Type B pancreatic cell (in vitro differentiated cells): ENCODE measurements around the gene CHD6. TPM values are rescaled to one million over a fixed set of nuclear protein-coding genes. Genes with fewer than 3 reads are reported as not detected.

Source experiments
- DNase-seq: peaks from one replicate; pipeline ENCODE4 v3.0.0; 2021; ENCODE audit warnings: mixed read lengths; ENCODE audit not compliant: unreplicated experiment; ENCODE audit errors: extremely low spot score
- H3K27ac Mint-ChIP-seq: 2 replicates; pipeline ENCODE4 v1.8.0; 2021; ENCODE audit warnings: mild to moderate bottlenecking, mixed read lengths
- H3K27me3 Mint-ChIP-seq: 2 replicates; pipeline ENCODE4 v1.8.0; 2021; ENCODE audit warnings: mixed read lengths
- H3K36me3 Mint-ChIP-seq: 2 replicates; pipeline ENCODE4 v1.8.0; 2021; ENCODE audit warnings: mixed read lengths
- H3K4me1 Mint-ChIP-seq: one replicate; pipeline ENCODE4 v1.8.0; 2021; ENCODE audit warnings: mixed read lengths; ENCODE audit not compliant: unreplicated experiment
- H3K4me3 Mint-ChIP-seq: 2 replicates; pipeline ENCODE4 v1.8.0; 2021; ENCODE audit warnings: mild to moderate bottlenecking, mixed read lengths
- H3K9me3 Mint-ChIP-seq: 2 replicates; pipeline ENCODE4 v1.8.0; 2021; ENCODE audit warnings: mixed read lengths
- total RNA-seq: library from RNA; stranded (reverse); gene quantifications from 2 replicates; pipeline ENCODE4 v1.2.1, GENCODE V29; 2021; ENCODE audit warnings: low replicate concordance
- TF ChIP-seq, protein P1 (sequence below): fragments of 200-600 bp; sonication (generic); conservative IDR thresholded peaks from 2 replicates; pipeline ENCODE4 v1.5.0; 2021; ENCODE audit warnings: antibody characterized with exemption, mild to moderate bottlenecking

CHD6 gene
- total RNA-seq, 1 donor from 2014 or later = 72.6 TPM

DNA sequence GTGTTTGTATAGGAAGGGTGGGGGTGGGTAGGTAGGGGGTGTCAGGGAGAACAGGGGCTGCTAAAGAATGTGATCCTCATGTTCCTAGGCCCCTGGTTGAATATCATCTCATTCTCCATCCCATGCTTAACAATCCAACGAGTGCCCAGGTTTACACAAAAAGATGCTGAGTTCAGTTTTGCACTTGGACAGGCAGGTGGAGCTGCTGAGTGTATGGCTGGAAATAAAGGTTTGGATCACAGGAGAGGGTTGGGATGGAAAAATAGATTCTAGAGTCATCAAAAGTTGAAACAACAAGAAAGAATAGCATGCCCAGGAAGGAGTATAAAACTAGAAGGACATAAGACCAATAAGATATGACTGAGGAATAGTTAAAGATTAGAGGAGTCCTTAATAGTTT is 14.2 kb downstream of the CHD6 start:
- H3K27me3 Mint-ChIP-seq = no peaks in the 10 kb centered on the region
- peaks cover 30% of the 10 kb centered on the region for H3K36me3 Mint-ChIP-seq
- TF ChIP-seq, protein P1, sequence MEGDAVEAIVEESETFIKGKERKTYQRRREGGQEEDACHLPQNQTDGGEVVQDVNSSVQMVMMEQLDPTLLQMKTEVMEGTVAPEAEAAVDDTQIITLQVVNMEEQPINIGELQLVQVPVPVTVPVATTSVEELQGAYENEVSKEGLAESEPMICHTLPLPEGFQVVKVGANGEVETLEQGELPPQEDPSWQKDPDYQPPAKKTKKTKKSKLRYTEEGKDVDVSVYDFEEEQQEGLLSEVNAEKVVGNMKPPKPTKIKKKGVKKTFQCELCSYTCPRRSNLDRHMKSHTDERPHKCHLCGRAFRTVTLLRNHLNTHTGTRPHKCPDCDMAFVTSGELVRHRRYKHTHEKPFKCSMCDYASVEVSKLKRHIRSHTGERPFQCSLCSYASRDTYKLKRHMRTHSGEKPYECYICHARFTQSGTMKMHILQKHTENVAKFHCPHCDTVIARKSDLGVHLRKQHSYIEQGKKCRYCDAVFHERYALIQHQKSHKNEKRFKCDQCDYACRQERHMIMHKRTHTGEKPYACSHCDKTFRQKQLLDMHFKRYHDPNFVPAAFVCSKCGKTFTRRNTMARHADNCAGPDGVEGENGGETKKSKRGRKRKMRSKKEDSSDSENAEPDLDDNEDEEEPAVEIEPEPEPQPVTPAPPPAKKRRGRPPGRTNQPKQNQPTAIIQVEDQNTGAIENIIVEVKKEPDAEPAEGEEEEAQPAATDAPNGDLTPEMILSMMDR = no peak
- H3K27ac Mint-ChIP-seq = no peak overlapping the region
- H3K4me1 Mint-ChIP-seq = peaks cover 14% of the 10 kb centered on the region
- peaks cover 29% of the 10 kb centered on the region for H3K9me3 Mint-ChIP-seq
- no peak overlapping the region for H3K4me3 Mint-ChIP-seq
- DNase-seq = no peak

DNA sequence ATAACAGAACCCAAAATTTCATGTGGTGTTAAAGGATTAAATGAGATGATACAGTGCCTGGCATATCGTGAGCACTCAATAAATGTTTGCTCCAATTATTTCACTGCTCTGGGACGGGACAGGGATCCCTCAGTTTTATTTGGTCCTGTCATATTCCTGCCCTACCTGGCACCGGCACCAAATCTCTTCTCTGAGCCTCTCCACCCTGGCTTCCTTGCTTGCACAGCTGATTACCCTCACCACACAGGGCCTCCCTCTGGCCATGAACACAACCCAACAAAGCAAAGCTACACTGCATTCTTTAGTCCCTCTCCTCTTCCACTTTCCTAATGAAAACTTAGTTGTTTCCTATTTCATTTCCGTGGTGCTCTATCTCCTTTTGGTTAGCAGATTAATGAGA is 16.4 kb downstream of the CHD6 start:
- H3K4me3 Mint-ChIP-seq = no peak overlapping the region

DNA sequence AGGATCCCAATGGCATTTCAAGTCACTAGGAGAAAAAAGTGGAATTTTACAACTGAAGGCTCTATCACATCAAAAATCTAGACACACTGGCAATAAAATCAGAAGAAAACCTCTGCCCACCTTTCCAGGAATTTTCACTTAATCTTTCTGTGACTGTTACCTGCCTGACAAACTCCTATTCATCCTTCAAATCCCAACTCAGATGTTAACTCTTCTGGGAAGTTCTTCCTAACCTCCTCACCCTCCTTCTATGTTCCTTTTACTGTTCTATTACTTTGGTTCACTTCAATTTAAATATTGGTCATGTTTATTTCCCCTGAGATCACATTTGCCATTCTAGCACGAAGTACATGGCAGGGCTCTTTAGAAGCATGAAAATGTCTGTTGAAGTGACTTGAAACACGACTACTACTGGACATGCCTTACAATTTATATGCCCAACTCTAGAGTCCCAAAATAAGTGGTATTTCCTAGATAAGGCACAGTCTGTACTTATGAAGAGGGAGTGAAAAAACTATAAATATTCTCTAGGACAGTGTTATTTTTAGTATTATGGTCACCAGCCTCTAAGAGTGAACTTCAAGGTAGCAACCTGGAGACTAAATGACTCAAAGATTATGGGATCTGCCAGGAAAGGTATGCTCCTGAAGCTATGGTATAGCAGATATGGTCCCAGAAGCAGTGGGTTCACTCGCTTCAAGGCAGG is 17.1 kb downstream of the CHD6 start:
- Mint-ChIP-seq H3K36me3 (peaks cover 39% of the 10 kb centered on the region), H3K9me3 (peaks cover 38% of the 10 kb centered on the region), H3K27me3 (no peaks in the 10 kb centered on the region), H3K27ac (no peak overlapping the region), H3K4me3 (no peak overlapping the region), H3K4me1 (no peaks in the 10 kb centered on the region)
- no peak for DNase-seq
- TF ChIP-seq, protein P1 = no peak

More for the DNA sequence above, 16.4 kb downstream of the CHD6 start:
- TF ChIP-seq, protein P1 = no peak
- Mint-ChIP-seq H3K27me3 (no peaks in the 10 kb centered on the region), H3K36me3 (peaks cover 33% of the 10 kb centered on the region), H3K4me1 (peaks cover under 1% of the 10 kb centered on the region), H3K9me3 (peaks cover 33% of the 10 kb centered on the region), H3K27ac (no peak overlapping the region)
- DNase-seq = no peak

DNA sequence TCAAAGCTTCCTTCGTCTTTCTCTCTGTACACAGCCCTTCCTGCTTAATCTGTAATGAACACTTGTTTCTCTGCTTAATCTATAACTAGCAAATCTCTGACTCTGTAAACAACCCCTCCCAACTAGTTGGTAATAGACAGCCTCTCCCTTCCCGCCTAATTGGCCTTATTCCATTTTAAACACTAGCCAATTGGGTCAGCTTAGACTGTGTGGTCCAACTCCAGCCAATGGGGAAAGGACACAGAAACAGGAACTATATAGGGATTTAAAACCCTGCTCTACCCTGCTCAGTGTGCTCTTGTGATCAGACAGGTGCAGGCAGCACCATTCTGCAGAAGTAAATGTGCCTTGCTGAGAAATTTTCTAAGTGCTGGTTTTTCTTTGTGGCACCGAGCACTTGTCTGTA is 18.5 kb downstream of the CHD6 start:
- no peak for DNase-seq
- Mint-ChIP-seq H3K27me3 (no peaks in the 10 kb centered on the region), H3K36me3 (peaks cover 47% of the 10 kb centered on the region), H3K4me1 (no peaks in the 10 kb centered on the region), H3K27ac (no peak overlapping the region), H3K9me3 (peaks cover 43% of the 10 kb centered on the region), H3K4me3 (no peak overlapping the region)
- TF ChIP-seq, protein P1 = no peak

DNA sequence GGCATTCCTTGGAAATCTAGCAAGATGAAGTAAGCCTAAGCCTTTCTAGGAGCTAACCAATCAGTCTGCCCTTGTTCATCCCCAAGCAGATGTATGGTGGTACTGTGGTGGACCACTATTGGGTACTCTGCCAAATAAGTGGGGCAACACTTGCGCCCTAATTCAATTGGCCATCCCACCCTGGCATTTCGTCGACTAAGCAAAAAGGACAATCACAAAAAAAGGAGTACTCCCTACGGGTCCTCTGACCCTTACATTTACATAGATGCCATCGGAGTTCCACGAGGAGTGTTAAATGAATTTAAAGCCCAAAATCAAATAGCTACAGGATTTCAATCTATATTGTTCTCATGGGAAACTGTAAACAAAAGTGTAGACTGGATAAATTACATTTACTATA is 19.5 kb downstream of the CHD6 start:
- Mint-ChIP-seq H3K27me3 (no peaks in the 10 kb centered on the region), H3K36me3 (peaks cover 57% of the 10 kb centered on the region), H3K4me1 (no peaks in the 10 kb centered on the region), H3K4me3 (no peak overlapping the region), H3K9me3 (peaks cover 51% of the 10 kb centered on the region), H3K27ac (no peak overlapping the region)
- TF ChIP-seq, protein P1 = no peak
- DNase-seq = no peak
